Ovary (tissue), 3 donors: ENCODE data around the gene ERVK3-1.

Experiments used
- CTCF ChIP-seq, 3 donors: fragments of 450-650 bp in 2 of 3; fragments of 200-600 bp in 1 of 3; IDR thresholded peaks; one replicate each; pipeline versions ENCODE4 v1.5.1 to v1.8.0; 2016 to 2022; ENCODE audit warnings: antibody characterized with exemption in 3 of 3, mild to moderate bottlenecking in 1 of 3
- EP300 ChIP-seq: sonication (generic); formaldehyde crosslinking; IDR thresholded peaks from one replicate; pipeline ENCODE4 v1.6.1; 2017; ENCODE audit warnings: antibody characterized with exemption
- POLR2A ChIP-seq: fragments of 450-650 bp; IDR thresholded peaks from one replicate; pipeline ENCODE4 v1.6.1; 2017; ENCODE audit warnings: antibody characterized with exemption, mild to moderate bottlenecking, moderate library complexity
- donor health status: DM: no; HTN: no; CAD: no.

GRCh38 chr19:58353717-58354477, 48.7 kb downstream of the ERVK3-1 start:
- TF ChIP-seq CTCF (IDR thresholded peaks at IDR 0.05) (no peak), POLR2A (no peak), EP300 (no peak)
